Measurements from ENCODE around the gene PIERCE2. TPM values are rescaled to one million over a fixed set of nuclear protein-coding genes. Genes with fewer than 3 reads are reported as not detected.

PIERCE2 gene
- total and polyA plus RNA-seq, 2 of the 13 experiments (the other 11 are each of a cell fraction or from before 2014, with no cell fraction given): 0.09 TPM; not detected in 1

GRCh38 chr15:55408012-55408928, at the start of gene PIERCE2, which contains the start of gene CCPG1 (continued):
- peak; percentile 25; the same call in 1 of the 2 replicates for TF ChIP-seq GMEB2 (CRISPR knock-in tag; IDR thresholded peaks at IDR 0.05; ENCODE audit: low read depth)
- TF ChIP-seq IKZF5 (CRISPR knock-in tag; IDR thresholded peaks at IDR 0.05): peak; percentile 49; the same call in 1 of the 2 replicates
- TF ChIP-seq BCL3 (CRISPR knock-in tag; IDR thresholded peaks at IDR 0.05): peak; percentile 96
- no peak for TF ChIP-seq HOXA9 (CRISPR knock-in tag; IDR thresholded peaks at IDR 0.05; ENCODE audit: borderline replicate concordance)
- peak; percentile 87 for TF ChIP-seq HDAC1 (CRISPR knock-in tag; IDR thresholded peaks at IDR 0.05)
- TF ChIP-seq REPIN1 (CRISPR knock-in tag; IDR thresholded peaks at IDR 0.05; ENCODE audit: borderline replicate concordance, low read depth): peak; percentile 86
- peak; percentile 95 for TF ChIP-seq ARNT2 (CRISPR knock-in tag; IDR thresholded peaks at IDR 0.05; ENCODE audit: low read depth)
- TF ChIP-seq ZNF816 (CRISPR knock-in tag; IDR thresholded peaks at IDR 0.05; ENCODE audit: borderline replicate concordance): no peak; the same call in 1 of the 2 replicates
- TF ChIP-seq ATM (IDR thresholded peaks at IDR 0.05; ENCODE audit: borderline replicate concordance): no peak
- peak; percentile 74; the same call in 1 of the 2 replicates for TF ChIP-seq ZNF569 (CRISPR knock-in tag; IDR thresholded peaks at IDR 0.05; ENCODE audit: borderline replicate concordance)
- TF ChIP-seq NRL (CRISPR knock-in tag; IDR thresholded peaks at IDR 0.05; ENCODE audit: borderline replicate concordance): no peak
- TF ChIP-seq PRDM15 (CRISPR knock-in tag; IDR thresholded peaks at IDR 0.05): no peak
- TF ChIP-seq ZNF740 (CRISPR knock-in tag; IDR thresholded peaks at IDR 0.05): no peak
- no peak for TF ChIP-seq ATF3 (CRISPR knock-in tag; IDR thresholded peaks at IDR 0.05)
- peak; percentile 41; the same call in 1 of the 2 replicates for TF ChIP-seq TRAFD1 (CRISPR knock-in tag; IDR thresholded peaks at IDR 0.05; ENCODE audit: borderline replicate concordance)
- no peak for TF ChIP-seq ZNF780A (CRISPR knock-in tag; IDR thresholded peaks at IDR 0.05)
- TF ChIP-seq TGIF2 (CRISPR knock-in tag; IDR thresholded peaks at IDR 0.05): peak; percentile 68

All from HepG2 (cell line).